Measurements from ENCODE around the gene DYNLT5. TPM values are rescaled to one million over a fixed set of nuclear protein-coding genes. Genes with fewer than 3 reads are reported as not detected.

The DYNLT5 gene
- polyA plus RNA-seq, 2 of the 4 experiments (the other 2 are of a cell fraction) = not detected

- POLR2A ChIA-PET = no interaction called here
- no peak overlapping the region for H3K27ac ChIP-seq
- H3K4me1 ChIP-seq = no peaks in the 10 kb centered on the region
- WGBS (ENCODE audit: missing lambda C conversion rate) = 50% methylated on average over 2 of the region's 2 CpGs
- ATAC-seq = peak in 1 of 2 experiments; percentile 68; a peak in 2 of 6 replicates
- H3K4me2 ChIP-seq = no peak overlapping the region
- TF ChIP-seq CBX8 (IDR thresholded peaks at IDR 0.05) = no peak
- TF ChIP-seq, protein P1, sequence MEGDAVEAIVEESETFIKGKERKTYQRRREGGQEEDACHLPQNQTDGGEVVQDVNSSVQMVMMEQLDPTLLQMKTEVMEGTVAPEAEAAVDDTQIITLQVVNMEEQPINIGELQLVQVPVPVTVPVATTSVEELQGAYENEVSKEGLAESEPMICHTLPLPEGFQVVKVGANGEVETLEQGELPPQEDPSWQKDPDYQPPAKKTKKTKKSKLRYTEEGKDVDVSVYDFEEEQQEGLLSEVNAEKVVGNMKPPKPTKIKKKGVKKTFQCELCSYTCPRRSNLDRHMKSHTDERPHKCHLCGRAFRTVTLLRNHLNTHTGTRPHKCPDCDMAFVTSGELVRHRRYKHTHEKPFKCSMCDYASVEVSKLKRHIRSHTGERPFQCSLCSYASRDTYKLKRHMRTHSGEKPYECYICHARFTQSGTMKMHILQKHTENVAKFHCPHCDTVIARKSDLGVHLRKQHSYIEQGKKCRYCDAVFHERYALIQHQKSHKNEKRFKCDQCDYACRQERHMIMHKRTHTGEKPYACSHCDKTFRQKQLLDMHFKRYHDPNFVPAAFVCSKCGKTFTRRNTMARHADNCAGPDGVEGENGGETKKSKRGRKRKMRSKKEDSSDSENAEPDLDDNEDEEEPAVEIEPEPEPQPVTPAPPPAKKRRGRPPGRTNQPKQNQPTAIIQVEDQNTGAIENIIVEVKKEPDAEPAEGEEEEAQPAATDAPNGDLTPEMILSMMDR (IDR thresholded peaks at IDR 0.05) = 0 out of 3 replicates have a peak, but pooled peaks have one; percentile 7
- peak; percentile 23 to 27; a peak in 3 of 5 replicates for TF ChIP-seq RAD21 (conservative IDR thresholded peaks at IDR 0.05 in 1 of 2, IDR thresholded peaks at IDR 0.05 in 1 of 2)
- H3K9me3 ChIP-seq = no peaks in the 10 kb centered on the region
- no peak overlapping the region for H3K4me3 ChIP-seq
- DNase-seq (ENCODE audit: low read depth in 1 of 2, low spot score in 1 of 2) = peak in 1 of 2 experiments; percentile 3
- CTCF ChIA-PET = interaction anchor here (0.6 to 2.5 kb wide), 7 partner anchors 9 to 752 kb away, joined by 3 to 21 read pairs (median 3); no protein-coding TSS in a partner anchor
- no peak for FAIRE-seq
Measured at GRCh38 chr1:66711420-66711819, 40.8 kb upstream of the DYNLT5 start.

DNA sequence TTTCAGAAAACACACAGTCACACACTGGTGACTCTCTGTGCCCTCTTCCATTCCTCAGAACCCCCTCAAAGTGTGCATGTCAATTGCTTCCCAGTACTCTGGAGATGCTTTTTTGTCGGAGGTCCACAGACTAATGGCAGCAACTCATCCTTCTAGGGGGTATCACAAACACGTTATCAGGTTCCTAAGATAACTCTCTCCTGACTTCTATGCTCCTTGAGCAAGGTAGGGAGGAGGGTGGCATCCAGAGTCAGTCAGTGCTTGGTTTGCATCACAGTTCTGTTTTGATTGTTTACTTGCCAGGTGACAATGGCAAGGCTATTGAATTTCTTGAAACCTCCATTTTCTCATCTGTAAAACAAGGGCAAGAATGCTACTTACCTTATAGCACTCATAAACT lies 39.4 kb upstream of the DYNLT5 start:
- CTCF ChIA-PET = no interaction called here
- POLR2A ChIA-PET = no interaction called here
- H3K4me1 ChIP-seq = no peaks in the 10 kb centered on the region
- H3K27ac ChIP-seq = no peak overlapping the region
- 7% methylated on average over 2 of the region's 2 CpGs for WGBS (ENCODE audit: missing lambda C conversion rate)
- no peaks in the 10 kb centered on the region for H3K9me3 ChIP-seq
- TF ChIP-seq ZNF302 (CRISPR knock-in tag; IDR thresholded peaks at IDR 0.05) (no peak), NPAS2 (CRISPR knock-in tag; IDR thresholded peaks at IDR 0.05; ENCODE audit: borderline replicate concordance) (no peak), TP53 (CRISPR knock-in tag; IDR thresholded peaks at IDR 0.05) (no peak), EP300 (IDR thresholded peaks at IDR 0.05) (no peak), MYC (IDR thresholded peaks at IDR 0.05; ENCODE audit: borderline replicate concordance, low read length) (no peak), HOXB13 (CRISPR knock-in tag; IDR thresholded peaks at IDR 0.05; ENCODE audit: low read depth) (no peak), PBX3 (IDR thresholded peaks at IDR 0.05) (no peak), NFE2L2 (conservative IDR thresholded peaks at IDR 0.05; ENCODE audit: low read length) (no peak), KDM5A (IDR thresholded peaks at IDR 0.05) (no peak), ZSCAN20 (CRISPR knock-in tag; IDR thresholded peaks at IDR 0.05) (no peak), JUNB (IDR thresholded peaks at IDR 0.05) (no peak), RCOR1 (IDR thresholded peaks at IDR 0.05; ENCODE audit: low read depth, low read length) (no peak)
- TF ChIP-seq, protein P1 (IDR thresholded peaks at IDR 0.05) = no peak
- TF ChIP-seq, protein P2, sequence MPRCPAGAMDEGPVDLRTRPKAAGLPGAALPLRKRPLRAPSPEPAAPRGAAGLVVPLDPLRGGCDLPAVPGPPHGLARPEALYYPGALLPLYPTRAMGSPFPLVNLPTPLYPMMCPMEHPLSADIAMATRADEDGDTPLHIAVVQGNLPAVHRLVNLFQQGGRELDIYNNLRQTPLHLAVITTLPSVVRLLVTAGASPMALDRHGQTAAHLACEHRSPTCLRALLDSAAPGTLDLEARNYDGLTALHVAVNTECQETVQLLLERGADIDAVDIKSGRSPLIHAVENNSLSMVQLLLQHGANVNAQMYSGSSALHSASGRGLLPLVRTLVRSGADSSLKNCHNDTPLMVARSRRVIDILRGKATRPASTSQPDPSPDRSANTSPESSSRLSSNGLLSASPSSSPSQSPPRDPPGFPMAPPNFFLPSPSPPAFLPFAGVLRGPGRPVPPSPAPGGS (IDR thresholded peaks at IDR 0.05) = no peak
- no peak for ATAC-seq
- H3K4me3 ChIP-seq = no peak overlapping the region
- H3K4me2 ChIP-seq = no peak overlapping the region
- no peak for FAIRE-seq
- no peak for DNase-seq (ENCODE audit: low read depth in 1 of 2, low spot score in 1 of 2)

- no peaks in the 10 kb centered on the region for H3K9me3 ChIP-seq
- H3K4me1 ChIP-seq = no peaks in the 10 kb centered on the region
- CTCF ChIA-PET = no interaction called here
- H3K27ac ChIP-seq = no peak overlapping the region
- FAIRE-seq = no peak
- POLR2A ChIA-PET = no interaction called here
- no peak overlapping the region for H3K4me3 ChIP-seq
- no peak for ATAC-seq
- no peak overlapping the region for H3K4me2 ChIP-seq
- DNase-seq (ENCODE audit: low read depth in 1 of 2, low spot score in 1 of 2) = no peak
- TF ChIP-seq, protein P3, sequence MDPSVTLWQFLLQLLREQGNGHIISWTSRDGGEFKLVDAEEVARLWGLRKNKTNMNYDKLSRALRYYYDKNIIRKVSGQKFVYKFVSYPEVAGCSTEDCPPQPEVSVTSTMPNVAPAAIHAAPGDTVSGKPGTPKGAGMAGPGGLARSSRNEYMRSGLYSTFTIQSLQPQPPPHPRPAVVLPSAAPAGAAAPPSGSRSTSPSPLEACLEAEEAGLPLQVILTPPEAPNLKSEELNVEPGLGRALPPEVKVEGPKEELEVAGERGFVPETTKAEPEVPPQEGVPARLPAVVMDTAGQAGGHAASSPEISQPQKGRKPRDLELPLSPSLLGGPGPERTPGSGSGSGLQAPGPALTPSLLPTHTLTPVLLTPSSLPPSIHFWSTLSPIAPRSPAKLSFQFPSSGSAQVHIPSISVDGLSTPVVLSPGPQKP (IDR thresholded peaks at IDR 0.05; ENCODE audit: low read depth, low read length) = no peak
- TF ChIP-seq GATA3 (IDR thresholded peaks at IDR 0.05; ENCODE audit: borderline replicate concordance) = no peak
- no peak for TF ChIP-seq POLR2A (IDR thresholded peaks at IDR 0.05; ENCODE audit: low read length)
- TF ChIP-seq, protein P1 (IDR thresholded peaks at IDR 0.05) = no peak
- TF ChIP-seq HOXB5 (CRISPR knock-in tag; IDR thresholded peaks at IDR 0.05) = no peak
- no peak for TF ChIP-seq EHMT2 (IDR thresholded peaks at IDR 0.05; ENCODE audit: low read depth)
- no peak for TF ChIP-seq ZC3H11A (IDR thresholded peaks at IDR 0.05)
- TF ChIP-seq CBX8 (IDR thresholded peaks at IDR 0.05) = no peak
- no peak for TF ChIP-seq HEYL (CRISPR knock-in tag; IDR thresholded peaks at IDR 0.05)
- no peak for TF ChIP-seq RAD21 (conservative IDR thresholded peaks at IDR 0.05 in 1 of 2, IDR thresholded peaks at IDR 0.05 in 1 of 2)
- no peak for TF ChIP-seq TP53 (CRISPR knock-in tag; IDR thresholded peaks at IDR 0.05)
- no peak for TF ChIP-seq RFX5 (IDR thresholded peaks at IDR 0.05)
- TF ChIP-seq CHD2 (IDR thresholded peaks at IDR 0.05; ENCODE audit: low read length, partially characterized antibody) = no peak
- TF ChIP-seq NPAS2 (CRISPR knock-in tag; IDR thresholded peaks at IDR 0.05; ENCODE audit: borderline replicate concordance) = no peak
Measured at GRCh38 chr1:66723985-66724384, 28.3 kb upstream of the DYNLT5 start.

All from A549 (cell line).